ENCODE results near the gene KRT83. TPM values are rescaled to one million over a fixed set of nuclear protein-coding genes. Genes with fewer than 3 reads are reported as not detected.

Gene KRT83
- total RNA-seq, 1 experiment from 2014 or later = not detected

DNA sequence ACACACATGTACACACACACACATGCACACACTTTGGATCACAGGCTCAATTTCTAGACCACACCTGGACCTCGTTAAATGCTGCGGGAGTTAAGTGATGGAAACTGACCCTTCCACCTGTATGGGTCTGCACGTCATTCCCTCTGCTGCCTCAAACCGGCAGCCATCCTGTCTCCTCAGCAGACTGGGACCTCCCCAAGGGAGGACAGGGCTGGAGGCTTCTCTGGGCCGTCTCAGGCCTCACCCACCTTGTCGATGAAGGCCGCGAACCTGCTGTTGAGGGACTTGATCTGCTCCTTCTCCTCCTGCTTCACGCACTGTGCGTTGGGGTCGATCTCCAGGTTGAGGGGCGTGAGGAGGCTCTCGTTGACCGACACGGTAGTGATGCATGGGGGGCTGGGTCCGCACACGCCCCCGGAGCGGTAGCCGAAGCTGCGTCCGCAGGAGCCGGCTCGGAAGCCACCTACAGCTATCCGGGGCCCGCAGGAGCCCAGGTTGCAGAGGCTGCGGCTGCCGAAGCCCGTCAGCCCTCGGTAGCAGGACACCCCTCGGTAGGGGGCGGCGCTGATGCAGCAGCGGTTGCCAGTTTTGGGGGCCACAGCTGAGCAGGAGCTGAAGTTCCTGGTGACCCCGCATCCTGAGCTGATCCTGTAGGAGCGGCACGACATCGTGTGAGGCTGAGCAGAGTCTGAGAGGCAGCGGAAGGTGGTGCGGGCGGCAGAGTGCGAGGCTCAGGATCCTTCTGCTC lies 45.7 kb upstream of the KRT83 start, which contains the start of gene KRT85:
Gene KRT85, minus strand, starts transcription at position 744 of the 748 bp plus-strand sequence. Its CDS starts 76 bp downstream, at position 668.
- Histone ChIP-seq H3K27ac (ENCODE audit: insufficient read length, low read depth, low read length) (no peak within 1 kb of the TSS), H3K14ac (ENCODE audit: insufficient read depth, low read length) (no peak within 1 kb of the TSS), H3K4me2 (ENCODE audit: insufficient read depth, insufficient read length, low read length) (no peak within 1 kb of the TSS), H2BK20ac (ENCODE audit: low read depth, low read length, poor library complexity, severe bottlenecking) (no peak within 1 kb of the TSS), H4K8ac (replicated peaks; ENCODE audit: insufficient read length, low read depth, low read length) (no peak within 1 kb of the TSS), H3K9ac (ENCODE audit: extremely low read depth, insufficient read length, low read length) (no peak within 1 kb of the TSS), H2BK12ac (ENCODE audit: insufficient read length, low read depth, low read length) (no peak within 1 kb of the TSS), H3K4ac (ENCODE audit: low read depth, low read length) (no peak within 1 kb of the TSS), H3K27me3 (ENCODE audit: insufficient read depth, low read length) (no peaks in the 10 kb centered on the region), H3K79me1 (ENCODE audit: insufficient read depth, low read depth, low read length, poor library complexity, severe bottlenecking) (no peaks in the 10 kb centered on the region), H3K56ac (ENCODE audit: insufficient read length, low read depth, low read length) (no peak within 1 kb of the TSS), H4K20me1 (ENCODE audit: control insufficient read depth, insufficient read depth, insufficient read length) (no peaks in the 10 kb centered on the region), H3K4me1 (ENCODE audit: insufficient read depth, low read length) (no peaks in the 10 kb centered on the region), H3K9me3 (ENCODE audit: control insufficient read depth, low read depth, low read length) (no peaks in the 10 kb centered on the region), H2BK120ac (ENCODE audit: low read depth, low read length, poor library complexity, severe bottlenecking) (no peak within 1 kb of the TSS), H4K5ac (ENCODE audit: insufficient read length, low read depth, low read length) (no peak within 1 kb of the TSS), H3T11ph (ENCODE audit: low read length) (no peak within 1 kb of the TSS), H3K23ac (ENCODE audit: insufficient read length, low read depth, low read length) (no peak within 1 kb of the TSS), H2AFZ (ENCODE audit: low read length) (no peak within 1 kb of the TSS), H3K79me2 (ENCODE audit: insufficient read depth, low read length) (no peaks in the 10 kb centered on the region), H3K23me2 (ENCODE audit: insufficient read length, low read depth, low read length, poor library complexity, severe bottlenecking) (no peaks in the 10 kb centered on the region), H4K91ac (ENCODE audit: insufficient read length, low read depth, low read length) (no peak within 1 kb of the TSS), H2BK15ac (ENCODE audit: low read depth, low read length) (no peak within 1 kb of the TSS), H3K18ac (ENCODE audit: insufficient read length, low read depth, low read length) (no peak within 1 kb of the TSS), H2BK5ac (ENCODE audit: insufficient read length, low read length) (no peak within 1 kb of the TSS), H2AK5ac (ENCODE audit: insufficient read length, low read length) (no peak within 1 kb of the TSS)
- peak; percentile 31 for DNase-seq
- Mint-ChIP-seq H3K4me3 (no peak within 1 kb of the TSS), H3K27me3 (ENCODE audit: low read depth) (peaks cover 18% of the 10 kb centered on the region), H3K27ac (peak within 1 kb of the TSS in 1 of 3 experiments; percentile 32; a peak in 1 of 7 replicates), H3K4me1 (peaks cover 0 to 11% of the 10 kb centered on the region in 2 experiments; a peak in 2 of 4 replicates), H3K36me3 (ENCODE audit: insufficient read depth in 1 of 3, low read depth in 3 of 3) (no peaks in the 10 kb centered on the region), H3K9me3 (no peaks in the 10 kb centered on the region)
- no CpG with 5 or more reads among the region's 42 CpGs for WGBS (ENCODE audit: extremely low coverage, insufficient read length, low lambda C conversion rate)
- TF ChIP-seq CTCF (conservative IDR thresholded peaks at IDR 0.05) = no peak
